Measurements from ENCODE around the gene PAK1. TPM values are rescaled to one million over a fixed set of nuclear protein-coding genes. Genes with fewer than 3 reads are reported as not detected.

Gene PAK1
- total RNA-seq, 2 donors from 2014 or later, result 12.5 to 15.2 TPM

DNA sequence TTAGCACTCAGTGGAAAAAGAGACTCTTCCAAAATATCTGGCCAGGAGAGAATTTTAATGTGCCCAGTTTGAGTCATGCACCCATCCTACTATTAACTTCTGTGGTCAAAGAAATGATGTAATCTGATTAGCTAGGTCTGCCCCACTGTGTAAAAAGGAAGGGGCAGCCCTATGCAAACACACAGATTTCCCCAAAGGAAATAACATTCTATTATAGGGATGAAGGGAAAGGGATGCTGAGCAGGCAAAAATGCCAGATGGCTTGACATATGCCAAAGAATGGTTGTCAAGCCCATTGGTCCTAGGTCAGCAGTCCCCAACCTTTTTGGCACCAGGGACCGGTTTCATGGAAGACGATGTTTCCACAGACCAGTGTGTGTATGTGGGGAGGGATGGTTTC, 43.3 kb upstream of the PAK1 start:
- no peak for DNase-seq (ENCODE audit: low spot score)
- TF ChIP-seq, protein P1, sequence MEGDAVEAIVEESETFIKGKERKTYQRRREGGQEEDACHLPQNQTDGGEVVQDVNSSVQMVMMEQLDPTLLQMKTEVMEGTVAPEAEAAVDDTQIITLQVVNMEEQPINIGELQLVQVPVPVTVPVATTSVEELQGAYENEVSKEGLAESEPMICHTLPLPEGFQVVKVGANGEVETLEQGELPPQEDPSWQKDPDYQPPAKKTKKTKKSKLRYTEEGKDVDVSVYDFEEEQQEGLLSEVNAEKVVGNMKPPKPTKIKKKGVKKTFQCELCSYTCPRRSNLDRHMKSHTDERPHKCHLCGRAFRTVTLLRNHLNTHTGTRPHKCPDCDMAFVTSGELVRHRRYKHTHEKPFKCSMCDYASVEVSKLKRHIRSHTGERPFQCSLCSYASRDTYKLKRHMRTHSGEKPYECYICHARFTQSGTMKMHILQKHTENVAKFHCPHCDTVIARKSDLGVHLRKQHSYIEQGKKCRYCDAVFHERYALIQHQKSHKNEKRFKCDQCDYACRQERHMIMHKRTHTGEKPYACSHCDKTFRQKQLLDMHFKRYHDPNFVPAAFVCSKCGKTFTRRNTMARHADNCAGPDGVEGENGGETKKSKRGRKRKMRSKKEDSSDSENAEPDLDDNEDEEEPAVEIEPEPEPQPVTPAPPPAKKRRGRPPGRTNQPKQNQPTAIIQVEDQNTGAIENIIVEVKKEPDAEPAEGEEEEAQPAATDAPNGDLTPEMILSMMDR (IDR thresholded peaks at IDR 0.05), result no peak
- Histone ChIP-seq H3K36me3 (no peaks in the 10 kb centered on the region), H3K27me3 (no peaks in the 10 kb centered on the region), H3K4me1 (no peaks in the 10 kb centered on the region), H3K27ac (no peak overlapping the region), H3K9me3 (no peaks in the 10 kb centered on the region), H3K4me3 (no peak overlapping the region)

DNA sequence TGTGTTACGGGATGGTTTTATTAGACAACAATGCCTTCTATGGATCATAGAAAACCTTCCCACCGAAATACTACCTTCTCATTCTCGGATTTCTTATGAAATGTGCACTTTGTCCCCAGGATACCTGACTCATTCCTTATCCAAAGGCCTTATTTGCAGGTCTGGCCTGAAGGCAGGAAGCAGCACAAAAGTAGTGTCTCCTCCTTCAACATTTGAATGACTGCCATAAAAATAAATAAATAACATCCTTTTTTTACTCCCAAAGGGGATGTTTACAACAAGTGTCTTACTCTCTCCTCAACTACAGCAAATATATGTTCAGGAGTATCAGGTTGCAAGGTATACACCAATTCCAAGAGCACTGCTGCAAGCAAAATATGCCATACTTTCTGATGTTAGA, 41.6 kb upstream of the PAK1 start:
- H3K4me1 ChIP-seq, result no peaks in the 10 kb centered on the region
- no peaks in the 10 kb centered on the region for H3K27me3 ChIP-seq
- no peak overlapping the region for H3K27ac ChIP-seq
- H3K36me3 ChIP-seq, result no peaks in the 10 kb centered on the region
- TF ChIP-seq, protein P1 (IDR thresholded peaks at IDR 0.05), result no peak
- H3K4me3 ChIP-seq, result no peak overlapping the region
- H3K9me3 ChIP-seq, result no peaks in the 10 kb centered on the region
- DNase-seq (ENCODE audit: low spot score), result no peak

DNA sequence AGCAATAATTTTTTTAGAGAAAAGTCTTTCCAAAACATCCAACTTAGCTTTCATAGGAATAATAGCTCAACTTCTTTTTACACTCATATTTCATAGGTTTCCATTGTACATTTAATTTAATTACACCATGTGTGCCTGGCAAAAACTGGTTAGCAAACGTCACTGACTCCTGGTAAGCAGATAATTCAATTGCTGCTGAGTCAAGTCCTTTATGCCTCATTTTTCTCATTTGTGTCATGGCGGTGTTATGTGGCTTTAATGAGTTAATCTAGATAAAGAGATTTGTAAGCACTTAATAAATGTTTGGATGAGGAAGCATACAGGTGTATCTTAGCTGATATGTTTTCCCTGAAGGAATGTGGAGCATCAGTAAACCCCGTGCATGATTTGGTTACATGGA, 41.2 kb upstream of the PAK1 start:
- Histone ChIP-seq H3K4me3 (no peak overlapping the region), H3K9me3 (no peaks in the 10 kb centered on the region), H3K27ac (no peak overlapping the region), H3K4me1 (no peaks in the 10 kb centered on the region), H3K36me3 (no peaks in the 10 kb centered on the region), H3K27me3 (no peaks in the 10 kb centered on the region)
- TF ChIP-seq, protein P1 (IDR thresholded peaks at IDR 0.05), result no peak
- DNase-seq (ENCODE audit: low spot score), result no peak

DNA sequence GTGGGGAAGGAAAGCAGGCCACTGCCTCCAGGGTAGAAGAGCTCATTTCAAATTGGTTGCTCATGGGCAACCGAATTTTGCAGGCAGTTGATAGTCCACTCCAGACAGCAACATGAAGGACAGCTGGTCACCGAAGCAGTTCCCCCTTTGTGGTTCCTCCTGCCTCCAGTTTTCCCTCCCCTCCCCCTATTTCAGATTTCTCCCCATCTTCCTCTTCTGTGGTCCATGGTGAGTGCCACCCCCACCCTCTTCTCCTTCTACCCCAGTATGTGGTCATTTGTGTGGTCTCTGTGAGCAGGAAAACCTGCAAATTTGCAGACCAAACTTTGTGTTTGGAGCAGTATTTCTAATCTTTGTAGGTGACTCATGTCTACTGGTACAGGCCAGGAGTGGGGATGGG, 38.2 kb upstream of the PAK1 start:
- TF ChIP-seq, protein P1 (IDR thresholded peaks at IDR 0.05), result no peak
- no peaks in the 10 kb centered on the region for H3K9me3 ChIP-seq
- H3K36me3 ChIP-seq, result no peaks in the 10 kb centered on the region
- no peaks in the 10 kb centered on the region for H3K27me3 ChIP-seq
- H3K4me1 ChIP-seq, result no peaks in the 10 kb centered on the region
- no peak for DNase-seq (ENCODE audit: low spot score)
- no peak overlapping the region for H3K4me3 ChIP-seq
- no peak overlapping the region for H3K27ac ChIP-seq

DNA sequence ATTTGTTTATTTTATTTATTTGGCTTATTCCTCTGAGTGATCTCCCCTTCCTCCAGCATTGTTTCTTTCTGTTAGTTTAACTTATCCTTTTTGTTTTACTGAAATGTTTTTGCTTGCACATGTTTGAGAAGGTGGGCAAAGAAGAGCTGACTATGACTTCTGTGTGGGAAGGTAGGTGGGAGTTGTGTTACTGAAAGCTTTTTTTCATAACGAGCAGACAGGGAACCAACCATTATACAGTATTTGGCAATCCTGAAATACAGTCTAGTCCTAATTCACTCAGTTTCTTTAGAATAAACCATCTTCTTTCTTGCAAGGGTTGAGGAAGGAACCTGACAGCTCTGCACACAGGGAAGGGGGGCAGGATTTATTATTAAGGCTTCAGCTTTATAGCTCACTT, 37.0 kb upstream of the PAK1 start:
- no peak for DNase-seq (ENCODE audit: low spot score)
- Histone ChIP-seq H3K4me1 (no peaks in the 10 kb centered on the region), H3K4me3 (no peak overlapping the region), H3K27me3 (no peaks in the 10 kb centered on the region), H3K36me3 (no peaks in the 10 kb centered on the region), H3K9me3 (no peaks in the 10 kb centered on the region), H3K27ac (no peak overlapping the region)
- TF ChIP-seq, protein P1 (IDR thresholded peaks at IDR 0.05), result no peak

DNA sequence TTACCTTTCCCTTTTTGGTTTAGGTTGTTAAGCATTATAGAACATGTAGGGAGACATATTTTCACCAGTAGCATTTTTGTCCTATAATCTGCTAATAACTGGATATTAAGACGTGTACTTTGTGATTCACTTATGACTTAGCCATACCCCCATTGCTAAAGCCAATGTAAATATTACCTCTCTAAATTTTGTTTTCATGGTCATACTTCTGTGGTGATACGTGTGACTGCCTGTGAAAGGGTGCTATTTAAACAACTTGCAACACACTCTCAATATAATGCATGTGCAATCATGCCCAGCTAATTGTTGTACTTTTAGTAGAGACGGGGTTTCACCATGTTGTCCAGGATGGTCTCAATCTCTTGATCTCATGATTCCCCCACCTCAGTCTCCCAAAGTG, 36.2 kb upstream of the PAK1 start:
- Histone ChIP-seq H3K4me3 (no peak overlapping the region), H3K4me1 (no peaks in the 10 kb centered on the region), H3K27ac (no peak overlapping the region), H3K9me3 (no peaks in the 10 kb centered on the region), H3K27me3 (no peaks in the 10 kb centered on the region), H3K36me3 (no peaks in the 10 kb centered on the region)
- TF ChIP-seq, protein P1 (IDR thresholded peaks at IDR 0.05), result no peak
- DNase-seq (ENCODE audit: low spot score), result no peak

Data from right atrium auricular region (tissue), 2 donors.